GM12875 (cell line): ENCODE data around the gene CAND1.

ENCODE experiments used
- H3K4me3 ChIP-seq: one replicate; pipeline ENCODE4 v1.5.1; 2011; ENCODE audit warnings: low read depth, low read length, control low read depth
- CTCF ChIP-seq: IDR thresholded peaks from 2 replicates; pipeline ENCODE4 v1.5.1; 2011; ENCODE audit warnings: low read depth, mild to moderate bottlenecking, control low read depth, inconsistent platforms, low read length, moderate library complexity, borderline replicate concordance; ENCODE audit not compliant: insufficient read depth

The CAND1 gene

GRCh38 chr12:67280088-67280487 is 10.9 kb downstream of the CAND1 start:
- no peak overlapping the region for H3K4me3 ChIP-seq
- TF ChIP-seq CTCF, result no peak

- TF ChIP-seq CTCF, result no peak
- H3K4me3 ChIP-seq, result no peak overlapping the region
Observed at GRCh38 chr12:67280572-67280971, 11.4 kb downstream of the CAND1 start.

- TF ChIP-seq CTCF, result no peak
- no peak overlapping the region for H3K4me3 ChIP-seq
Observed at GRCh38 chr12:67284561-67284960, 15.4 kb downstream of the CAND1 start.

GRCh38 chr12:67286257-67286656 is 17.1 kb downstream of the CAND1 start:
- H3K4me3 ChIP-seq, result no peak overlapping the region
- no peak for TF ChIP-seq CTCF

GRCh38 chr12:67287311-67287710 is 18.2 kb downstream of the CAND1 start:
- no peak for TF ChIP-seq CTCF
- no peak overlapping the region for H3K4me3 ChIP-seq

GRCh38 chr12:67288561-67288960 is 19.4 kb downstream of the CAND1 start:
- TF ChIP-seq CTCF, result no peak
- no peak overlapping the region for H3K4me3 ChIP-seq

- no peak overlapping the region for H3K4me3 ChIP-seq
- no peak for TF ChIP-seq CTCF
Observed at GRCh38 chr12:67290378-67290777, 21.2 kb downstream of the CAND1 start.
